ENCODE measurements around the gene ULK2. TPM values are rescaled to one million over a fixed set of nuclear protein-coding genes. Genes with fewer than 3 reads are reported as not detected.

ULK2 gene
- total and polyA plus RNA-seq, 8 donors = 0.29 to 254 (median 9.1) TPM

GRCh38 chr17:19799796-19800195 is 67.9 kb downstream of the ULK2 start:
- Histone ChIP-seq H3K36me3 (peaks cover 53 to 97% (median 89%) of the 10 kb centered on the region in 4 donors), H3K27ac (no peak overlapping the region), H3K4me1 (no peaks in the 10 kb centered on the region), H3K9me3 (peaks cover 0 to 18% (median 16%) of the 10 kb centered on the region in 4 donors), H3K4me3 (no peak overlapping the region), H3K27me3 (no peaks in the 10 kb centered on the region)
- intact Hi-C loops (cut with DNase I; ENCODE audit: low total_unique reads) = no loop called here
- WGBS, 5 donors = 84 to 100% (median 96%) methylated on average over 2 of the region's 2 CpGs
- no peak for TF ChIP-seq POLR2A (IDR thresholded peaks at IDR 0.05)
- TF ChIP-seq EP300 (IDR thresholded peaks at IDR 0.05) = no peak
- no peak for TF ChIP-seq CTCF (IDR thresholded peaks at IDR 0.05)
- TF ChIP-seq POLR2AphosphoS5 (IDR thresholded peaks at IDR 0.05) = no peak
- no peak for DNase-seq

GRCh38 chr17:19796457-19796856 is 71.3 kb downstream of the ULK2 start:
- no peak overlapping the region for H3K4me3 ChIP-seq
- no peak overlapping the region for H3K27ac ChIP-seq
- 92 to 99% (median 97%) methylated on average over 4 of the region's 4 CpGs for WGBS, 5 donors
- intact Hi-C loops (cut with DNase I; ENCODE audit: low total_unique reads) = no loop called here
- TF ChIP-seq POLR2AphosphoS5 (IDR thresholded peaks at IDR 0.05) (no peak), POLR2A (IDR thresholded peaks at IDR 0.05) (no peak), EP300 (IDR thresholded peaks at IDR 0.05) (no peak), CTCF (IDR thresholded peaks at IDR 0.05) (no peak)
- DNase-seq = no peak
- no peaks in the 10 kb centered on the region for H3K27me3 ChIP-seq
- peaks cover 65 to 99% (median 96%) of the 10 kb centered on the region in 4 donors for H3K36me3 ChIP-seq
- peaks cover 0 to 25% (median 16%) of the 10 kb centered on the region in 4 donors for H3K9me3 ChIP-seq
- no peaks in the 10 kb centered on the region for H3K4me1 ChIP-seq

GRCh38 chr17:19791918-19792550 is 75.7 kb downstream of the ULK2 start:
- no peak overlapping the region for H3K27ac ChIP-seq
- H3K4me1 ChIP-seq = no peaks in the 10 kb centered on the region
- 94 to 96% (median 95%) methylated on average over 3 of the region's 3 CpGs for WGBS, 5 donors
- TF ChIP-seq EP300 (IDR thresholded peaks at IDR 0.05) (no peak), POLR2A (IDR thresholded peaks at IDR 0.05) (no peak), POLR2AphosphoS5 (IDR thresholded peaks at IDR 0.05) (no peak)
- intact Hi-C loops (cut with DNase I; ENCODE audit: low total_unique reads) = no loop called here
- peaks cover 40 to 99% (median 94%) of the 10 kb centered on the region in 4 donors for H3K36me3 ChIP-seq
- H3K27me3 ChIP-seq = no peaks in the 10 kb centered on the region
- no peak overlapping the region for H3K4me3 ChIP-seq
- peaks cover 0 to 20% (median 13%) of the 10 kb centered on the region in 4 donors for H3K9me3 ChIP-seq
- DNase-seq = no peak

- Histone ChIP-seq H3K9me3 (no peaks in the 10 kb centered on the region), H3K27ac (no peak overlapping the region), H3K4me1 (no peaks in the 10 kb centered on the region), H3K36me3 (peaks cover 4 to 83% (median 79%) of the 10 kb centered on the region in 4 donors), H3K4me3 (no peak overlapping the region), H3K27me3 (no peaks in the 10 kb centered on the region)
- intact Hi-C loops (cut with DNase I; ENCODE audit: low total_unique reads) = no loop called here
- no peak for DNase-seq
- TF ChIP-seq CTCF (IDR thresholded peaks at IDR 0.05) (no peak), EP300 (IDR thresholded peaks at IDR 0.05) (no peak), POLR2AphosphoS5 (IDR thresholded peaks at IDR 0.05) (no peak), POLR2A (IDR thresholded peaks at IDR 0.05) (no peak)
- 82 to 96% (median 93%) methylated on average over 5 to 7 of the region's 7 CpGs for whole genome bisulfite sequencing, 5 donors
These were observed 79.9 kb downstream of the ULK2 start for GRCh38 chr17:19787733-19788357.

- H3K27ac ChIP-seq = no peak overlapping the region
- H3K27me3 ChIP-seq = no peaks in the 10 kb centered on the region
- peaks cover 4 to 84% (median 82%) of the 10 kb centered on the region in 4 donors for H3K36me3 ChIP-seq
- H3K4me3 ChIP-seq = no peak overlapping the region
- TF ChIP-seq POLR2AphosphoS5 (IDR thresholded peaks at IDR 0.05) = no peak
- TF ChIP-seq EP300 (IDR thresholded peaks at IDR 0.05) = no peak
- no peak for TF ChIP-seq CTCF (IDR thresholded peaks at IDR 0.05)
- TF ChIP-seq POLR2A (IDR thresholded peaks at IDR 0.05) = no peak
- intact Hi-C loops (cut with DNase I; ENCODE audit: low total_unique reads) = no loop called here
- no peaks in the 10 kb centered on the region for H3K9me3 ChIP-seq
- H3K4me1 ChIP-seq = no peaks in the 10 kb centered on the region
- DNase-seq = no peak
- WGBS, 5 donors = 67 to 78% (median 70%) methylated on average over 4 of the region's 4 CpGs
These were observed 81.9 kb downstream of the ULK2 start for GRCh38 chr17:19785854-19786253.
